ENCODE data around the gene SLC6A20.

The SLC6A20 gene

DNA sequence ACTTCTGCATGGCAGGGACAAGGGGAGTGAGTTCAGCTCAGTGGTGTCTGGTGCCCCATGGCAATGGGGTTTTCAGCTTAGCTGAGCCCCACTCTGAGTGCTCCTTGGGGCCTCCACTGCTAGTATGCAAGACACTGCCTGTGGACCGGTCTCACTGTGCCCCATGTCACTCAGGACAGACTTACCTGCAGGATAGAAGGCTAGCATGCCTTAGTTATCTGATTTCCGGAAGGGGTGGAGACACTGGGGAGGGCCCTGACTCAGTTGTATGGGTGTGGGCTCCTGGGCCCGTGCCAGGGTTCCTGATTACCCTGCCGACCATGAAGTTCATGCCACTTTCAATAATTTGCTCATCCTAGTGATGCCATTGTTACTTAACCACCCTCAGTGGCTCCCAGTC is 4.3 kb upstream of the SLC6A20 start:
- no peak for DNase-seq (ENCODE audit: low read depth in 2 of 2)

DNA sequence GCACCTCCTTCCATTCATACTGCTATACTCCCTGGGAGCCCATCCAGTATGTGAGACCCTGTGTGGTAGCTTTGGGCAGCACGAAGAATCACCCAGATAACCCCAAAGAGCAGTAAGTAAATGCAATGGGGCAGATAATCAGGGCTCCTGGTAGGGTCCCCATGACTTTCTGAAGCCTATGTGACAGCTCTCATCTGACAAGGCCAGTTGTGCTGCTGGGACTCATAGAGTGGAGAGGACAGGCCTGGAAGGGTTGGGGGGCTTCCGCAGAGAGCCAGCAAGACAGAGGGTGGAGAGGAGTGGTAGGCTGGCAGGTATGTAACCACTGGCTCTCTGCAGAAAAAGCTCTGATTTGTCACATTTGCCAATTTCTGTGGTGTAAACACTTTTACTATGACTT is 3.2 kb upstream of the SLC6A20 start:
- no peak for DNase-seq (ENCODE audit: low read depth in 2 of 2)

DNA sequence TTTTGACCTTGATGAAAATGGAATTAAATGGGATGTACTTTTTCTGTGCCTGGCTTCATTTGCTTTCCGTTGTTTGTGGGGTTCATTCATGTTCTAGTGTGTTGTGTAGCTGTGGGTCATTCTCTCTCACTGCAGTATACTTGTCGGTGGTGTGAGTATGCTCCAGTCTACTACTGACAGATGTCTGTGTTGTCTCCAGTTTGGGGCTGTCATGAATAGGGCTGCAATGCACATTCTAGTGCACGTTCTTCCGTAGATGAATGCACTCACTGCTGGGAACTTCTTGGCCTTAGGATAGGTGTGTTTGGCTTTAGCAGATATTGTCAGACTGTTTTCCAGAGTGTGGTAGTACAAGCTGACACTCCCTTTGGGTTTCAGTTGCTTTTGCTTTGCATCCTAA is 1.7 kb upstream of the SLC6A20 start:
- DNase-seq (ENCODE audit: low read depth in 2 of 2) = no peak

DNA sequence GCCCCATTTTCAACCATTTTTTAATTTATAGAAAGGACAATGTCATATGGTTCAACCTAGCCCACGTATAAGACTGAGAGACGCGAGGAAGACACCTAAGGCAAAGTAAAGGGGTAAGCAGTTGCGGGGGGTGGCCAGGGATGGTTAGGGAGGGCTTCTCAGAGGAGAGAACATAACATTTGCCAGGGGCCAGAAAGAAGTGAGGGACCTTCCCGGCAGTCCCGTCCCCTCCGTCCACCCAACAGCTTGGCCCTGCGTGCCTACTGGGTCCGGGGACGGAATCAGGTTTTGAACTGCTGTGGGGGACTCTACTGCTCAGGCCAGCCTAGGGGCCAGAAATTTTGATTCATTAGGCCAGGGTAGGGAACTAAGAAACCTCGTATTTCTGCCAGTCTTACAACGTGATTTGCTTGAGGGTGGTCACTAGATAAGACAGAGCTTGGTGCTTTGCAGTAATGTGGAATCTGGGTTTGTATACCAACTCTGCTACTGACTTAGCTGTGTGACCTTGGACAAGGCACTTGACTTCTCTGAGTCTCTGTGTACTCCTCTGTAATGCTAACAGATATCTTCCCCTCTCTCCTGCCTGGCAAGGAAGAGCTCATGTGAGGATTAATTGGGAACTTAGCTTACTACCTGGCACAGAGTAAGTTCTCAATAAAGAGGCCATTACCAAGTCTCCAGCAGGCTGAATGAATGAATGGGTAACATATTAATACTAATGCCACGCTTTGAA is 734 bp upstream of the SLC6A20 start:
- DNase-seq (ENCODE audit: low read depth in 2 of 2) = no peak

DNA sequence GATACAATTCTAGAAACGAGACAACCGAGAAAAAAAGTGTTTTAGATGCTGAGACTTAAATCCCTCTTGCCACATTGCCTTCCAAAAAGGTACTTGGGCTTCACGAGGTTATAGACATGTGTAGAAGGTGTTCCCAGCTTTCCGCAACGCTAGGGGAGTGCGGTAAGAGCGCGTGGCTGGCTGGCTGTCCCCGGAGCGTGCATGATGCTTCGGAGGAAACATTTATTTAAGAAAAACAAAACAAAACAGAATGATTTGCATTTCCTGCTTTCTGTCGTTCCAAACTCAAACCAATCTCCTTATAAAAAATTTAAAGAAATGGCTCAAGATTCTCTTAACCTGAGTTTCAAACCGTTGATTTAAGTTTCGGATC is 841 bp downstream of the SLC6A20 start:
- no peak for DNase-seq (ENCODE audit: low read depth in 2 of 2)

DNA sequence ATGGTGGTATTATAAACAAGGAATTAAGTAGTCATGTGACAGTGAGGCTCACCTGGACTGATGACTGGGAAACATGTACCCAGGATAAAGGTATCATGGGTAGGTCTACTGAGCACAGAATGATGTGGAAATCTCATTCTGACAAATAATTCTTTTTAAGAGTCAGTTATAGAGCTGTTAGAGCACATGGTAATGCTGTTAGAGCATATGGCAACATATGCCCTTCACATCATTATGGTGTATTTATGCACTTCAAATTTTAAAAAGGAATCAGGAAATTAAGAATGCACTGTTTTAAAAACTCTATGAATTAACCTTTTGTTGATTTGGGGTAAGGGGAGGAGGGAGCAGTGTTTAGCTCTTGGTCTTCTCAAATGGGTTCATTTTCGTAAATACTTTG is 1.7 kb downstream of the SLC6A20 start:
- DNase-seq (ENCODE audit: low read depth in 2 of 2) = no peak

DNA sequence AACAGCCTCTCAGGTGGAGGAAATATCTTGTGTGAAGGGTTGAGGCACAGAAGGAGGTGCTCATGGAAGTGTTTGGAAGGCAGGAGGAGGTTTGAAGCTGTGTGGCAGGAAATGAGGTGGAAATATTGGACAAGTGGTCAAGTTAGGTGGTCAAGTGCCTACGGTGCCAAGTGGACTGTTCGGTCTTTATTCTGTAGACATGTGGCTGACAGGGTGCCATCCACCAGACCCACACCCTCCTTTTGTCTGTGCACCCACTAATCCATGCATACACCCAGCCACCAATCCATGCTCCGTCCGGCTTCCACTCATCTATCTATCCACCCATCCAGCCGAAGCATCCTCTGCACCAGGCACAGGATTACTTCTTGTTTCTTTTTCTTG is 2.2 kb downstream of the SLC6A20 start:
- DNase-seq (ENCODE audit: low read depth in 2 of 2) = no peak

DNA sequence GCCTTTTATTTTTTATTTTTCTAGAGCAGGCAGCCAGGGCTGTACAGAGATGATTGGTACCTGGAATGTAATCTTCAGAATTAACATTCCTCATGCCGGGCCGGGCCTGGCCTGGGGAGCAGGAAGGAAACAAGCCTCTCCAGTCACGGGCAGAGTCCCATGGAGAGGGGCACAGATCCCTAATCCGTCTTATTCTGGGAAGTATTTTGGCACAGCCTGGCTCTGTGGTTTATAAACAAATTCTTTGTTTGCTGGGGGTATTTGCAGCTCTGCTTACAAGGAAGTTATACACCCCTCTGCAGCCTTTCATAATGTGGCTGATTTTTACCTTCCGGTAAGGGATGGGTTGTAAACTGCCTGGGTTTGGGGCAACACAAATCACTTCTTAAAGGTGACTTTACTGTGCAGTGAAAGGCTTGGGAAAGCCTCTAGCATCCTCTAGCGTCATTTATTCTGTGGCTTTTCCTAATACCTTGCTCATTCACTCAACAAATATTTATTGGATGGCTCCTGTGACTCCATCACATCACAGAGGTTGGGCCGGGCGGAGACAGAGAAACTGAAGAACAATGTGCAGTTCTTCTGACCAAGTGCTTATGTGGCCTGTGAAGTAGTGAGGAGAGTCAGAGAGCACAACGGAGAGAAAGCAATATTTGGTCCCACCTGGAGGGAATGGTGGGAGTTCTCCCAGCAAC is 2.7 kb downstream of the SLC6A20 start:
- no peak for DNase-seq (ENCODE audit: low read depth in 2 of 2)

DNA sequence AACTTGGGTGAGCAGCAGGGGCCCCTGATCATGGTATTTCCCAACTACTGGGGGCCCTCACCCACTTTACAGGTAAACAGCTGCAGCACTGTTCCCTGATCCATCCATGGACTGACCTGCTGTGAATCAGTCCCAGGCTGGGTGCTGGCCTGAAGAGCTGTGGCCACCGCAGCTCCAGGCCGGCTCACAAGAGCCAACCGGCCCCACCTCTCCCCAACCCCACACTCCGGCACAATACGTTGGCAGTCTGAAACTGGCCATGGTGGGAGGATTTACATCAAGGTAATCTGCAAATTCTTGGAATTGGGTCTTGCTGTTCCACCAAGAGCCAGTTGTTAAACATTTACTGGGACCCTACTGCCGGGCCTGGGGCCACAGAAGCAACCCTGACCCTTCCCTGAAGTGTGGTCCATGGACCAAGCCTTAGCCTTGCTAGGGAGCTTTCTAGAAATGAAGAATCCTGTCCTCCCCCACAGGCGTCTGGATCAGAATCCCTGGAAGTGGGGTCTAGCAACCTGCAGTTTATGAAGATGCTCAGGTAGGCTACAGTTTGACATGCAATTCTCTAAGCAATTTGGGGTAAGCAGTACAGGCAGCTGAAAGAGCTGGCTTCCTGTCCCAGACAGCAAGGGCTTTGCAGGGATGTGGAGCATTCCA is 3.7 kb downstream of the SLC6A20 start:
- DNase-seq (ENCODE audit: low read depth in 2 of 2) = no peak

DNA sequence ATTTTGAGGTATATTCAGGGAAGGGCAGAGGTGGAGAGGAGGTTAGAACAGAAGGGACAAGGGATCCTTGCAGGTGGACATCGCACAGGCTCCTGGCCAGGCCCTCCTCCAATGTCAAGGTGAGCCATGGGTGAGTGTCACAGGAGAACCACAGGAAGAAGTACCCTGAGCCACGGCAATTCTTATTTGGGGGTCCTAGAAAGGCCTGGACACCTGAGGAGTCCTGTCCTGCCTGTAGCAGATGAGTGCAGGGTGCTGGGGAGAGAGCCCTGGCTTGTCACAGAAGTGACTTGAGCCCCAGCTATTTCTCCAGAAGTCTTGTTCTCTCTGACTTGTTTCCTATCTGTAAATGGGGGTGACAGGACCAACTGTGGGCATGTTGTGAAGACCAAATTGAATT is 4.3 kb downstream of the SLC6A20 start:
- no peak for DNase-seq (ENCODE audit: low read depth in 2 of 2)

DNA sequence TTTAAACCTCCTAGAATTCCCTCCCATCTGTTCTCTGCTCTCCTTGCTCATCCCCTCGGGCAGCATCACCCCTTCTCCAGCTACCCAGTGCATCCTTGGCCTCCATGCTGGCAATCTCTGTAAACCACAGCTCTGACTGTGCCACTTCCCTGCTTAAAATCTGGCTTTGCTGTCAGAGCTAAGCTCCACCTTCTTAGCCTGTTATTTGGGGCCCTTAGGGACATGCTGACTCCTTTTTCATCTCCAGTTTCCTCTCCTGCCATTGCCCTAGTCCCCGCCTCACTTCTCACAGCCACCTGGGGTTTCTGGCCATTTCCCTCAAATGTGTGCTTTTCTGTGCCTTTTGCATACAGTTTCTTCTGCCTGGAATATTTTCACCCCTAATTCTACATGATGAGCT is 5.7 kb downstream of the SLC6A20 start:
- no peak for DNase-seq (ENCODE audit: low read depth in 2 of 2)

DNA sequence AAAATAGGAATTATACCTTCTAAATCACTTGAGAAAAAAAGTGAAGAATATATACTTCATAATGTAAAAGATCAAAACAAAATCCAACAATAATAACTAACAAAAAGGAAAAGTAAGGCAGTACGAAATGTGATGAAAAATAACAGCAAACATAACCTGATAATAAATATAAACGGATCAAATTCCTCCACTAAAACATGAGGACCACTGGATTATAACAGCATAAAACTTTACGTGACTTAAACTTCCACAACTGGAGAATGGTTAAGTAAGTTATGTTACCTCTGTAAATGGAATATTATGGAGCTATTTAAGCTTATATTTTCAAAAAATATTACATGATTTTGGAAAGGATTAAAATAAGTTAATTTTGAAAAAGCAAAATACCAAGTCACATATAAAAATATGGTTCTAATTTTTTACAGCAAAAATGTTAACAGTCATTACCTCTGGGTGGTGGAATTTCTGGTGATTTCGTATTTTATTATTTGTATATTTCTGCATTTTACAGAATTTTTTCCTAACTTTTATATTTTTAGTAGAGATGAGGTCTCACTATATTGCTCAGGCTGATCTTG is 7.0 kb downstream of the SLC6A20 start:
- no peak for DNase-seq (ENCODE audit: low read depth in 2 of 2)

DNA sequence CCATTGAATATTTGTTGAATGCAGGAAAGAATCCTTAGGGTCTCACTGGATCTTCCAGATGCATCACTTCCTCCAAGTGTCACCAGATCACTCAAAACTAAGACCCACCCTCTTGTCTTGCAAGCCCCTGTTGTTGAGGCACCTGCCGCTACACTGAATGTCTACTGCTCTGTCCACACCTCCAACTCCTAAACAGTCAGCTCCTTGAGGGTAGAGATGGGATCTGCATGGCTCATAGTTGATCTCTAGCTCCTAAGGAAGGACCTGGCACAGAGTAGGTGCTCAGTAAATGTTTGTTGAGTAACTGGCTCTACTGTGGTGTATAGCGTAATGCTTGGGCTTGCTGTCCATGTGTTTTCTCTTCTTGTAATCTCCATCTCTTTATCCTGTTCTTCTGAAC is 8.8 kb downstream of the SLC6A20 start:
- DNase-seq (ENCODE audit: low read depth in 2 of 2) = no peak

DNA sequence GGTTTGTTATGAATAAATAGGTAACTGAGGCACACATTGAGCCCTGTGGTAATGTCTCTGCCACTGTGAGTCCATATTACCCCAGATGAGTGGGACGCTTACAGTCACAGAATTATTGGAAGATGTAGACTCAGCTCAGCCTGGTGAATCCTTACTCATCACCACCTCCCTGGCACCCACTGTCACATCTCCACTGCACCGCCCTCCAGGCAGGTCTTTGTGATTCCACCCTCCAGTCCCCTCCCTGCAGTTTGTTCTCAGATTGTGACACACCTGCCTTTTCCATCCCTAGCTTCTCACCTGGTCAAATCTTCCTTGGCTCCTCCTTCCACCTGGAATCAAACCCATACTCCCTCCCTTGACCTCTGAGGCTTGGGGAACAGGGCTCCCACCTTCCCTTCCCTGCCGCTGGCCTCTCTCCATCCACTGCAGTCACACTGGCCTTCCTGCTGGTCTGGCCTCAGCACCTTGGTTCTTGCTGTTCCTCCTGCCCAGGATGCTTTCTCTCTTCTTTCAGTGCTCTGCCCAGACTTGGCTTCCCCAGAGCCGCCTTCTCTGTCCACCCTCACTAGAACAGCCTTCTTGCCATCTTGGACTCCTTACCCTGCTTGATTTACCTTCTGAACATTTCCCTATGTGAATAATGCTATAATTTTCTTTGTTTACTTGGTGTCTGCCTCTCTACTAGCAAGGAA is 9.4 kb downstream of the SLC6A20 start:
- no peak for DNase-seq (ENCODE audit: low read depth in 2 of 2)

DNA sequence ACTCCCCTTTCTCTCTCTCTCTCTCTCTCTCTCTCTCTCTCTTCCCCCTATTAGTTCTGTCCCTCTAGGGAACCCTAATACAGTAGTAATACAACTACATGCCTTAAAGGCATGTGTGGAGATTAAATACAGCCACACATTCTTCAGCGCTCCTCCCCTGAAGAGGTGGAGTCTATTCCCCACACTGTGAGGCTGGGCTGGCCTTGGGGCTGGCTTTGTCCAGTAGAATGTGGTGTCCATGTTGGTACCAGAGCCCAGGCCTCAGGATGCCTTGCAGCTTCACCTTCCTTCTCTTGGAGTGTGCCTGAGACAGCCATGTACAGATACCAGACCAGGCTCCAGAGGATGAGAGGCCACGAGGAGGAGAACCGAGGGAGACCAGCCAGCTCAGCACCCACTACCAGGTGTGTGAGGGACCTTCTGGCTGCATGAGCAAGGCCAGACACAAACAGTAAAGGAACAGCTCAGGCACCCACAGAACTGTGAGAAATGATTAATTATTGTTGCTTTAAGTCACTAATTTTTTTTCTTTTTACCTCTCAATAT is 10.7 kb downstream of the SLC6A20 start:
- no peak for DNase-seq (ENCODE audit: low read depth in 2 of 2)

DNA sequence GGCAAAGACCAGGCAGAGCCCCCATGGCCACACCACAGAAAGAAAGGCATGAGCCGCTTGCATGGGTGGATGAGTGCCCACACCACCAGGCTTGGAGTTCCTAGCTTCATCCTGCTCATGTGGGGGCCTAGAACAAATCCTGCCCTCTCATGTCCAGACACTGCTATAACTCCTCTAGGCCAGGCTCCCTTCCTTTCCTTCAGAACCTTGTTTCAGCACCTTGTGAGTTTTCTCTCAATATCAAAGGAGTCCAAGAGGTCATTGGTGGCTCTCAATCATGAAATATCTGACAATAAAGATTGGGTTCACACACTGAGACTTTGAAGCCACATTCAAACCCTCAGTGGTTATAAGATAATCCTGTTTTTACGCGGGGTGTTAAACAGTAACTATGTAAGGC is 12.7 kb downstream of the SLC6A20 start:
- no peak for DNase-seq (ENCODE audit: low read depth in 2 of 2)

DNA sequence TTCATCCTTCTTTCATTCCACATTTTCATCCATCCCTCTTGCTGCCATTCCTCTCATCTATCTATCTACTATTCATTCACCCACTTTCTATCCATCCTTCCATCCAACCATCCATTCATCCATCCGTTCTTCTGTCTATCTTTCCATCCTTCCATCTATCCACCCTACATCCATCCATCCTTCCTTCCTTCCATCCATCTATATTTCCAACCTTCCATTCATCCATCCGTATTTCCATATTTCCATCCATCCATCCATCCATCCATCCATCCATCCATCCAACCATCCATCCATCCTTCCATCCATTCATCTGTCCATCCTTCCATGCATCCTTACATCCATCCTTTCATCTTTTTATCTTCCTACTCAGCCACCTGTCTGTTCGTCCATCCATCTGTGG is 14.0 kb downstream of the SLC6A20 start:
- no peak for DNase-seq (ENCODE audit: low read depth in 2 of 2)

DNA sequence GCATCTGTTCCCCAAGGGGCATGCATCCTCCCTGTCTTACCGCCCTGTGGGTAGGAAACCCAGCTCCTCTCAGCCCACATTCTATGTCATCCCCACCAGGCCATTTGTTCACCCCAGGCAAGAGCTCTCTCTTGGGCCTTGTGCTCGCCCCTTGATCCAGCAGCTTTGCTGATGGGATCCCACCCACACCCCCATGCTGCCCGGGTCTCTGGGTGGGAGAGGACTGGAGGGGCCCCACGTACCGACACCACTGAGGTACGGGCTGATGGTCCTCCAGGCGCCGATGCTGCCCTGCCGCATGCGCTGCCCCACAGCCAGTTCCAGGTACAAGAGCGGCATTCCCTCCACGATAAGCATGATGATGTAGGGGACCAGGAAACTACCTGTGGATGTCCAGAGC is 14.5 kb downstream of the SLC6A20 start:
- DNase-seq (ENCODE audit: low read depth in 2 of 2) = no peak

DNA sequence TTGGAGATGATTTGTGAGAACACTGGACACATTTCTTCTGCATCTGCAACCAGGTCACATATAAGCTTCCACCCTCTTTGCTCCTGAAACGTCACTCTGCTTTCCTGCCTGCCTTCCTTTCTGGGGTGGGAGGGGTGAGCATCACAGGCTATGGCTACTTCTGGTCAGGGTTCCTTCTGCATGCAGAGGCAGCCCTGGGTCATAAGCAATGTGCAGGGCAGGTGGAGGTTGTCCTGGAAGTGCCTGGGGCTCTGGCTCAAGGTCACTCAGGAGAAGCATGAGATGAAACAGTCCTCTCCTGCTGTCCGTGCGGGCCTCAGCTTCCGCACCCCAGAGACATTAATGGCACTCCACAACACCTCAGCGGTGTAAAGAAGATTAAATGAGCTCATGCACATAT is 15.1 kb downstream of the SLC6A20 start:
- no peak for DNase-seq (ENCODE audit: low read depth in 2 of 2)

DNA sequence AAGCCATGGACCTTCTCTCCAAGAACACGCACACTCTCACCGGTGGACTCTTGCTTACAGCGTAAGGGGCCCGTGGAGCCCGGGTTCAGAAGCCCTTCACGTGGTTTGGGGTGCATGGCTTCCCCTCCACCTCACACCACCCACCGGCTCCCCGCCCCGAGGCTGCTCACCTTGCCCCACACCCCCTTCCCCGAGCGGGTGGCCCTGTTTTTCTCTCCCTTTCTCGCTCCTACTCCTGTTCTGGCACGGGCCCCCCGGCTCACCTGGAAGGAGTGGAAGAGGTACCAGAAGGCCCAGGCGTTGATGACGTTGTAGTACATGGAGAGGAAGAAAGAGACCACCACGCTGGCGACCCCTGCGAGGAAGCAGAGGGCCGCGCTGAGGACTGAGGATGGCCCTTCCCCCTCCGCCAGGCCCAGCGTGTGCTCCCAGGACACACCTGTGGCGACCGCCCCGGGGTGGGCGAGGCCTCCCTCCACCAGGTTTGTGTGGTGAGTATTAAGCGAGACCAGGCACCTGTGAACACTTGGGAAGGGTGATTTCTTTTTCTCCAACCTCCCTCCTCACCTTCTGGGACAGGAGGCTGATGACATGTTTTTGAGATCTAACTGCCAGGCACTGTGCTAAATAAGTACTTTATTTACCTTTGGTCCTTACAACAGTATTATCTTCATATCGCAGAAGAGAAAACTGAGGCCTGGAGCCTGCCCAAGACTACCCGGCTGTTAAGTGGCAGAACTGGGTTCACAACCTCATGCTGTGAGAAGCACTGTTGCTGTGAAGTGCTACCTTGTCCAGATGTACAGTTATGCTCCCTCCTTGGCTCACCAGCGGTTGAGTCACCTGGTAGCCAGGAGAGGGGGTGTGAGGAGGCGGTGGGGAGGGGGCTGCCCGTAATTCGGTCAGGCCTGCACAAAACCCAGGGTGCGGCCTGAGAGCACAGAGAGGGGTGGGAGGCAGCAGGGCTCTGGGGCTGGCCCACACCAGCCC is 16.3 kb downstream of the SLC6A20 start:
- no peak for DNase-seq (ENCODE audit: low read depth in 2 of 2)

DNA sequence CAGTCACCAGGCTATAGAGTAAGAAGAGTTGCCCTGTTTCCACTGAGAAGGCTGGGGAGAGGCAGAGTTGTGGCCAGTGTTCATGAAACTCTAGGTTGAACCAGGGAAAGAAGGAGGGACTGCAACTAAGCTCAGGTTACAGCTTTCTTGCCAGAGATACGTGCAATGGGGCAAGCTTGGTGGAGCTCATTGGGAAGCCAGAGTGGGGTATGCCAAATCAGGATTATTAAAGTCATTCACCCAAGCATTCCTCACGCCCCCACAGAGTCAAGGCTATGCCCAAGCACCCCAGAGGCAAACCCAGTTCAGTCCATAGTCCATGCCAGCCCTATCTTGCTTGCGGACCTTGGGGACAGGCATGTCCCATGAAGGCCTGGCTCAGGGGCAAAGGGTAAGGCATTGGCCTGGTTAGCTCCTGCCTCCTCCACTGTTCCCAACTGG is 17.6 kb downstream of the SLC6A20 start:
- no peak for DNase-seq (ENCODE audit: low read depth in 2 of 2)

All from stimulated activated CD4-positive, alpha-beta T cell treated with anti-CD3 and anti-CD28 coated beads, Interleukin-4, amount 100 ng/mL, for 48 hours (primary cell).